Measurements from ENCODE around the gene CCDC144A.
"Not testable (repeated sequence)": the region's sequence is repeated elsewhere in the genome, so short reads cannot be mapped to it uniquely, and the experiment has no call there.

CCDC144A gene

GRCh38 chr17:16689731-16690281, at the start of gene CCDC144A:
Gene CCDC144A (plus strand): TSS chr17:16690241. CDS start chr17:16690401, 160 bp downstream.
- not testable (repeated sequence) for DNase-seq

- no peak for DNase-seq
Observed at GRCh38 chr17:16649585-16649984, 40.5 kb upstream of the CCDC144A start.

GRCh38 chr17:16652252-16652651, 37.8 kb upstream of the CCDC144A start:
- DNase-seq, result no peak

- no peak for DNase-seq
Observed at GRCh38 chr17:16652847-16653366, 37.1 kb upstream of the CCDC144A start.

- DNase-seq, result peak; percentile 74
Observed at GRCh38 chr17:16653367-16654041, 36.5 kb upstream of the CCDC144A start, which contains the start of gene ZNF624. Gene ZNF624 (minus strand): TSS chr17:16653850.

GRCh38 chr17:16661217-16661616, 28.8 kb upstream of the CCDC144A start:
- no peak for DNase-seq

GRCh38 chr17:16662936-16663335, 27.1 kb upstream of the CCDC144A start:
- no peak for DNase-seq

- DNase-seq, result not testable (repeated sequence)
Observed at GRCh38 chr17:16666553-16666906, 23.5 kb upstream of the CCDC144A start.

GRCh38 chr17:16666907-16667636, 23.0 kb upstream of the CCDC144A start:
- not testable (repeated sequence) for DNase-seq

GRCh38 chr17:16676676-16677268, 13.3 kb upstream of the CCDC144A start:
- DNase-seq, result no peak

GRCh38 chr17:16683290-16684138, 6.5 kb upstream of the CCDC144A start:
- not testable (repeated sequence) for DNase-seq

GRCh38 chr17:16686019-16686418, 4.0 kb upstream of the CCDC144A start:
- not testable (repeated sequence) for DNase-seq

- DNase-seq, result not testable (repeated sequence)
Observed at GRCh38 chr17:16687151-16687550, 2.9 kb upstream of the CCDC144A start.

GRCh38 chr17:16690447-16690846, 406 bp downstream of the CCDC144A start:
- not testable (repeated sequence) for DNase-seq

- not testable (repeated sequence) for DNase-seq
Observed at GRCh38 chr17:16697603-16698002, 7.6 kb downstream of the CCDC144A start.

- not testable (repeated sequence) for DNase-seq
Observed at GRCh38 chr17:16745492-16746203, 55.6 kb downstream of the CCDC144A start.

GRCh38 chr17:16746571-16746970, 56.5 kb downstream of the CCDC144A start:
- not testable (repeated sequence) for DNase-seq

- DNase-seq, result not testable (repeated sequence)
Observed at GRCh38 chr17:16750515-16750914, 60.5 kb downstream of the CCDC144A start.

- DNase-seq, result not testable (repeated sequence)
Observed at GRCh38 chr17:16751224-16751923, 61.3 kb downstream of the CCDC144A start.

GRCh38 chr17:16751924-16752287, 61.9 kb downstream of the CCDC144A start:
- DNase-seq, result not testable (repeated sequence)

GRCh38 chr17:16757520-16757919, 67.5 kb downstream of the CCDC144A start:
- DNase-seq, result not testable (repeated sequence)
